Activated CD8-positive, alpha-beta memory T cell treated with anti-CD3 and anti-CD28 coated beads, Interleukin-2, amount 50 U/mL, for 24 hours (primary cell): ENCODE results near the gene GADD45GIP1.
"Not testable (repeated sequence)": the region's sequence is repeated elsewhere in the genome, so short reads cannot be mapped to it uniquely, and the experiment has no call there.

Experiments used
- DNase-seq: peaks from one replicate; pipeline ENCODE4 v3.0.0-alpha.2; 2020; ENCODE audit errors: extremely low read depth

Gene GADD45GIP1

GRCh38 chr19:12987781-12988180 is 30.8 kb upstream of the GADD45GIP1 start:
- DNase-seq, result no peak

DNA sequence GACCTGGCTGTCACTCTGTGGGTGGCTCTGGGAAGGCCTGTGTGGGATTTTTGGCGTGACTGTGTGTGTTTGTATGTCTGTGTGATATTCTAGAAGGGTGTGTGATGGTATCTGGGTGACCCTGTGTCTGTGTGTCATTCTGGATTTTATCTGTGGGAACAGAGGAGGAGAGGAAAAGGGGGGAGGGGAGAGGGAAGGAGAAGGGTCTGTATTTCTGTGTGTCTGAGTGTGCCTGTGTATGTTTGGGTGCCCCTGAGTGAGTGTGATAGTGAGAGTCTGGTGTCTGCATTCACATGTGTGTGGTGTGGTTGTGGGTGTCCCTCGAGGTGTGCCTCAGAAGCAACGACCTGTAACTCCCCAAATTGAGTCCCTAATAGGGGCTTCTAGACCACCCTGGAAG is 30.2 kb upstream of the GADD45GIP1 start:
- DNase-seq, result no peak

DNA sequence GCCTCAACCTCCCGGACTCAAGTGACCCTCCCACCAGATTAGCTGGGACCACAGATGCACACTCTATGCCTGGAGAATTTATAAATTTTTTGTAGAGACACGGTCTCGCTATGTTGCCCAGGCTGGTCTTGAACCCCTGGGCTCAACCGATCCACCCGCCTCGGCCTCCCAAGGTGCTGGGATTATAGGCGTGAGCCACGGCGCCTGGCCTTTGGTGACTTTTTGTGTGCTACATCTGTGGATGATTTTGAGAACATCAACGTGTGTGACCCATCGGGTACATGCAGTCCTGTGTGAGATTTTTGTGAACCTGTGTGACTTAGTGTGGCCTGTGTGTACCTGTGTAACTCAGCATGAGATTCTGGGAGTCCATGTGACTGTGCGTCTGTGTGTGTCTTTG is 29.7 kb upstream of the GADD45GIP1 start:
- DNase-seq, result no peak

GRCh38 chr19:12985049-12985776 is 28.2 kb upstream of the GADD45GIP1 start:
- no peak for DNase-seq

GRCh38 chr19:12984683-12985048 is 27.6 kb upstream of the GADD45GIP1 start:
- DNase-seq, result no peak

- DNase-seq, result no peak
These were observed 27.2 kb upstream of the GADD45GIP1 start for GRCh38 chr19:12984143-12984627.

GRCh38 chr19:12983542-12984142 is 26.6 kb upstream of the GADD45GIP1 start:
- peak; percentile 51 for DNase-seq

DNA sequence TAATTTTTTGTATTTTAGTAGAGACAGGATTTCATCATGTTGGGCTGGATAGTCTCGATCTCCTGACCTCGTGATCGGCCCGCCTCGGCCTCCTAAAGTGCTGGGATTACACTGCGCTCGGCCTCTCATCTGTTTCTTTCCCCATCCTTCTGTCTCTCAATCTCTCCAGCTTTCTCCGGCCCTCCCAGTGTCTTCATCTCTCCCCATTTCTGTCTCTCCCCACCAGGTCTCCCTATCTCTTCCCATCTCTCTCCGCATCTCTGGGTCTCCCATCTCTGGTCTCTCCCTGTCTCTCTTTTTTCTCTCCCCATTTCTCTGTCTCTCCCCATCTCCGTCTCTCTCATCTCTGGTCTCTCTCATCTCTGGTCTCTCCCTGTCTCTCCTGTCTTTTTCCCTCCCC is 26.1 kb upstream of the GADD45GIP1 start:
- DNase-seq, result no peak

DNA sequence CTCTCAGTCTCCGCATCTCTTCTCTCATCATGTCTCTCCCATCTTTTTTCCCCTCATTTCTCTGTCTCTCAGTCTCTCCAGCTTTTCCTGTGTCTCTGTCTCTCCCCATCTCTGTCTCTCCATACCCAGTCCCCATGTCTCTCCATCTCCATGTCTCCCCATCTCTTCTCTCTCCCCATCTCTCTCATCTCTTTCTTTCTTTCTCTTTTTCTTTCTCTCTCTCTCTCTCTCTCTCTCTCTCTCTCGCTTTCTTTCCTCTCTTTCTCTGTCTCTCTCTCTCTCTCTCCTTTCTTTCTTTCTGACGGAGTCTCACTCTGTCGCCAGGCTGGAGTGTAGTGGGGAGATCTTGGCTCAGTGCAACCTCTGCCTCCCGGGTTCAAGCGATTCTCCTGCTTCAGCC is 25.6 kb upstream of the GADD45GIP1 start:
- DNase-seq, result no peak

GRCh38 chr19:12979974-12980373 is 23.0 kb upstream of the GADD45GIP1 start:
- DNase-seq, result no peak

GRCh38 chr19:12976109-12976508 is 19.1 kb upstream of the GADD45GIP1 start:
- DNase-seq, result not testable (repeated sequence)

- DNase-seq, result no peak
These were observed 18.3 kb upstream of the GADD45GIP1 start for GRCh38 chr19:12975221-12975741.

DNA sequence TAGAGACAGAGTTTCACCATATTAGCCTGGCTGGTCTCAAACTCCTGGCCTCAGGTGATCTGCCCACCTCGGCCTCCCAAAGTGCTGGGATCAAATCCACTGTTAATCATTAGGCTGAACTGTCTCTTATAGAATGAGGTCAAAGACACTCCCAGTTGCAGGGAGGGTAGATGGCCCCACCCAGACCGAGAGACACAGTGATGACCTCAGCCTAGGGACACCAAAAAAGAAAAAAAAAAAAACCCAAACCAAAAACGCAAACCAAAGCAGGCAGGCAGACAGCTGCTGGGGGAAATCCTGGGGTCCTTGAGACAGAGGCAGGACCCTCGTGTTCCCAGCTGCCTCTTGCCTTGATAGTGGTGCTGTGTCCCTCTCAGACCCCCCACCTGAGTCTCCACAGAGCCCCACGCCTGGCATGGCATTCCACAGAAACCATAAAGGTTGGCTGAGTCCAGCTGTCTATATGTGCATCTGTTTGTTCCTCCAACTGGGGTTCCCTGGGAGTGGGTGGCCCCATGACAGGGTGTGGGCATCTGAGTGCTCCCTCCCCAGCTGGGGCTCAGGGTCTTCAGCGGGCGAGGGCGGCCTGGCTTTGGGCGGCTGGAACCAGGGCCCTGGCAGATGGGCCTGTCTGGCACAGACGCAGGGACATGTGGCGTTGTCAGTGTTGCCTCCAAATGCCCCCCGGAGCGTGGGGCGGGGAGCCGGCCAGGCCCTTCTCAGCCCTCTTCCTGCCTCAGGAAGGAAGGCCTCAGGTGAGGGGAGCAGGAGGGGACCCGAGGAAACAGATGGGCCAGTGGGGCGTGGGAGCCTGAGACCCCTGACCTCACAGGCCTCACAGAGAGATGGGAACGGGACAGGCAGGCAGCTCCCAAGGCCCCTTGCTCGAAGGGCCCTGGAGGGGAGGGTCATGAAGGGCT is 17.5 kb upstream of the GADD45GIP1 start:
- no peak for DNase-seq

GRCh38 chr19:12973236-12973635 is 16.2 kb upstream of the GADD45GIP1 start:
- no peak for DNase-seq

DNA sequence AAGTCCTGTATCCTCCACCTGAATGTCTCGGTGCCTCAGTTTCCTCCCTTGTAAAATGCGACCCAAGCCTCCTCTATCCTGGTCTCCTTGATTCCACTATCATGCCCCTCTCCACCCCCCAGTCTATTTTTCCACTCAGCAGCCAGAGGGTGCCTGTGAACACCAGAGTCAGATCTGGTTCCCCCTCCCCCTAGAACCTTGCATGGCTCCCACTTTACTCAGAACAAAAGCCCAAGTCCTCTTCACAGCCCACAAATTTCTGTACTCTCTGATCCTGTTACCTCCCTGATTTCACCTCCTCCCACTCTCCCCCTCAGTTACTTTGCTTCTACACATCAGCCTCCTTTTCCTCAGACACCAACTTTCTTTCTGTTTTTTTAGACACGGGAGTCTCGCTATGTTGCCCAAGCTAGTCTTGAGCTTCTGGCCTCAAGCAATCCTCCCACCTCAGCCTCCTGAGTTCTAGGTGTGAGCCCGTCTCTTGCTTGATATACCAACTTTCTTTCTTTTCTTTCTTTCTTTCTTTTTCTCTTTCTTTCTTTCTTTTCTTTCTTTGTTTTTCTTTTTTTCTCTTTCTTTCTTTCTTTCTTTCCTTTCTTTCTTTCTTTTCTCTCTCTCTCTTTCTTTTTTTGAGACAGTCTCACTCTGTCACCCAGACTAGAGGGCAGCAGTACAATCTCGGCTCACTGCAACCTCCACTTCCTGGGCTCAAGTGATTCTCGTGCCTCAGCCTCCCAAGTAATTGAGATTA is 13.2 kb upstream of the GADD45GIP1 start:
- DNase-seq, result no peak

DNA sequence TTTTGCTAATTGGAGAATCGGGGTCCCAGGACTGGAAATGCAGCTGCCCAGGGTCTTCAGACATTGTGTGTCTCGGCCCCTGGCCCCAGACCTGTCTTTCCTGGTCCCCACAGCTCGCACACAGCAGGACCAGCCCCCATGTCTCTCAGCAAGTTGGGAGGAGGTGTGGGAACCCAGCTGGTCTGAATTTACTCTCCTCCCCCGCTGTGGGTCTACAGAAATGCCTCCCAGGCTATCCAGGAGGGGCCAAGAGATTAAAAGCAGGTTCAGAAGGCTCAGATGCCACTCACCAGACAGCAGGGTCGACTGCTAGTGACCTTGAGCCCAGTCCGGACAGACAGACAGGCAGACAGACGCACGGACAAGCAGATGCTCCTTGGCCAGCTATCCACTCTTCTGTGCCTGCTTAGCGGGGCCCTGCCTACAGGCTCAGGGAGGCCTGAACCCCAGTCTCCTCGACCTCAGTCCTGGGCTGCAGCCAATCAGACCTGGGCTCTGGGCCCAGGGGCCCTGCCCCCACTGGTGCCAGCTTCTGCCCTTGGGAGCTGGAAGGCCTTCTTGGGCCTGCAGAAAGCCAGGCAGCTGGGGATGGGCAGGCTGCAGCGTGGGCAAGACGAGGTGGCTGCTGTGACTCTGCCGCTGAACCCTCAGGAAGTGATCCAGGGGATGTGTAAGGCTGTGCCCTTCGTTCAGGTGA is 12.4 kb upstream of the GADD45GIP1 start, which contains the start of gene DAND5:
TSS of gene DAND5 (plus strand) at position 285 of the 697 bp plus-strand sequence. CDS start at position 370, 85 bp downstream.
- DNase-seq, result no peak

DNA sequence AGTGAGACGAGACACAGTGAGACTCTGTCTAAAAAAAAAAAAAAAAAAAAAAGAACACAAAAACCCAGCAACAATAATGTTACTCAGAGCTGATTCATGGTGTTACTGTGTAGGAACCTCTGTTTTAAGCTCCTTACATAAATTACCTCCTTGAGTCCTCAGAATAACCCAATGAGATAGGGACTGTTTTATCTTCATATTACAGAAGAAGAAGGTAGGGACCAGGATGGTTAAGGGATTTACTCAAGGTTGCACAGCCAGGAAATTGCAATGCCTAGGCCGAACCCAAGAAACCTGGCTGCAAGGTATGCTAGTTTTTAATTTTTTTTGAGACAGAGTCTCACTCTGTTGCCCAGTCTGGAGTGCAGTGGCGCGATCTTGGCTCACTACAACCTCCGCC is 10.9 kb upstream of the GADD45GIP1 start:
- DNase-seq, result no peak

- no peak for DNase-seq
These were observed 8.8 kb upstream of the GADD45GIP1 start for GRCh38 chr19:12965812-12966135.

DNA sequence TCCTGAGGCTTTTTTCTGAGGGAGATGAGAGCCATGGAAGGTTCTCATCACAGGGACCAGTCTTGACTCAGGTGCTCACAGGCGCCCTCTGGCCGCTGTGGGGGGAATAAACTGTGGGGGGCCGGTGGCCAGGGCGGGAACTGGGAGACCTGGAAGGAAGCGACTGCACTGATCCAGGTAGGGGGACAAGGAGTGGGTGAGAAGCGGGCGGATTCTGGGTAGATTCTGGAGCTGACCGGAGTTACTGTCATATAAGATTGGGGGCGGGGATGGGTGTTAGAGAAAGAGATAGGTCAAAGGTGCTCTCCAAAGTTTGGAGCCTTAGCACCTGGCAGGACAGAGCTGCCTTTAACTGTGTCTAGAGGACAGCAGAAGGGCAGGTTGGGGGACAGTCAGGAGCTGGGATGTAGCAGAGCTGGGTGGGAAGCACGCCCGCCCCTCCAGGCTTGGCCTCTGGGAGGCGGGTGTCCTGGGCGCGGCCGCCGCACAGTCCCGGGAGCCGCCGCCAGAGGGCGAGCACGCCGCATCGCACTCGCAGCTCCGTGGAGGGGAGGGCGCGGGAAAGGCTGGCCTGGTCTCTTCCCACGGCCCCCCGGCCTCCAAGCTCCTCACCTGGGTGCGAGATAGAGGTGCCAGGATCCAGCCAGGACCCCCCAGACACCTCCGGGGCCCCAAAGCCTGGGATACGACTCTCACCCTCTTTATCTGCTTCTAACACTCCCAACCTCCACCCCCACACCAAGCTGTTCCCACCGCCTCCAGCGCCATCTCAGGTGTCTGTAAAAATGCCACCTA is 8.2 kb upstream of the GADD45GIP1 start:
- DNase-seq, result no peak

- DNase-seq, result no peak
These were observed 2.5 kb upstream of the GADD45GIP1 start for GRCh38 chr19:12959481-12959880.
